Nephron (organoid): Measurements from ENCODE around the gene ADAMTS6.
A peak's percentile ranks its signal among the peaks of the same experiment; 100 is the strongest.

Experiments
- H3K27ac Mint-ChIP-seq, 3 experiments: 2 replicates each; pipeline ENCODE4 v1.8.0; 2020; ENCODE audit warnings: mixed read lengths in 3 of 3, mild to moderate bottlenecking in 2 of 3, moderate library complexity in 1 of 3
- H3K27me3 Mint-ChIP-seq: 2 replicates; pipeline ENCODE4 v1.8.0; 2021; ENCODE audit warnings: low read depth, mild to moderate bottlenecking, moderate library complexity, mixed read lengths
- H3K36me3 Mint-ChIP-seq: 2 replicates; pipeline ENCODE4 v1.8.0; 2020; ENCODE audit warnings: low read depth, mixed read lengths
- H3K4me1 Mint-ChIP-seq: 2 replicates; pipeline ENCODE4 v1.8.0; 2020; ENCODE audit warnings: mixed read lengths
- H3K4me3 Mint-ChIP-seq, 3 experiments: 2 replicates each; pipeline ENCODE4 v1.8.0; 2020; ENCODE audit warnings: mild to moderate bottlenecking in 3 of 3, mixed read lengths in 3 of 3, moderate library complexity in 2 of 3
- H3K9me3 Mint-ChIP-seq: 2 replicates; pipeline ENCODE4 v1.8.0; 2020; ENCODE audit warnings: mixed read lengths
- CTCF ChIP-seq, 3 experiments: fragments of 200-600 bp; sonication (generic); IDR thresholded peaks; one replicate each; pipeline ENCODE4 v1.5.0; 2021; ENCODE audit warnings: antibody characterized with exemption in 3 of 3; ENCODE audit not compliant: unreplicated experiment in 3 of 3

ADAMTS6 gene

GRCh38 chr5:65482736-65483545, 1.2 kb upstream of the ADAMTS6 start:
- H3K27me3 Mint-ChIP-seq, result no peaks in the 10 kb centered on the region

GRCh38 chr5:65482296-65482735, 596 bp upstream of the ADAMTS6 start:
- no peaks in the 10 kb centered on the region for H3K27me3 Mint-ChIP-seq
- peak overlapping the region in 1 of 3 experiments; percentile 95 for H3K27ac Mint-ChIP-seq
- H3K4me1 Mint-ChIP-seq, result peaks cover 16% of the 10 kb centered on the region
- H3K4me3 Mint-ChIP-seq, result no peak overlapping the region
- no peaks in the 10 kb centered on the region for H3K9me3 Mint-ChIP-seq
- TF ChIP-seq CTCF (IDR thresholded peaks at IDR 0.05; ENCODE audit: unreplicated experiment in 3 of 3), result no peak
- H3K36me3 Mint-ChIP-seq, result no peaks in the 10 kb centered on the region

More at GRCh38 chr5:65482736-65483545, 1.2 kb upstream of the ADAMTS6 start:
- Mint-ChIP-seq H3K4me3 (no peak overlapping the region), H3K9me3 (no peaks in the 10 kb centered on the region), H3K4me1 (peaks cover 13% of the 10 kb centered on the region), H3K27ac (peak overlapping the region in 1 of 3 experiments; percentile 95), H3K36me3 (no peaks in the 10 kb centered on the region)
- no peak for TF ChIP-seq CTCF (IDR thresholded peaks at IDR 0.05; ENCODE audit: unreplicated experiment in 3 of 3)

- H3K4me1 Mint-ChIP-seq, result peaks cover 18% of the 10 kb centered on the region
- H3K4me3 Mint-ChIP-seq, result no peak overlapping the region
- no peaks in the 10 kb centered on the region for H3K27me3 Mint-ChIP-seq
- TF ChIP-seq CTCF (IDR thresholded peaks at IDR 0.05; ENCODE audit: unreplicated experiment in 3 of 3), result no peak
- peak overlapping the region in 1 of 3 experiments; percentile 95 for H3K27ac Mint-ChIP-seq
- H3K9me3 Mint-ChIP-seq, result no peaks in the 10 kb centered on the region
- no peaks in the 10 kb centered on the region for H3K36me3 Mint-ChIP-seq
Observed at GRCh38 chr5:65481171-65481581, 544 bp downstream of the ADAMTS6 start.

- no peak for TF ChIP-seq CTCF (IDR thresholded peaks at IDR 0.05; ENCODE audit: unreplicated experiment in 3 of 3)
- Mint-ChIP-seq H3K9me3 (no peaks in the 10 kb centered on the region), H3K27ac (no peak overlapping the region), H3K36me3 (no peaks in the 10 kb centered on the region), H3K4me1 (peaks cover 18% of the 10 kb centered on the region), H3K27me3 (no peaks in the 10 kb centered on the region), H3K4me3 (no peak overlapping the region)
Observed at GRCh38 chr5:65480306-65480865, 1.3 kb downstream of the ADAMTS6 start.

GRCh38 chr5:65479527-65479926, 2.2 kb downstream of the ADAMTS6 start:
- H3K4me3 Mint-ChIP-seq, result no peak overlapping the region
- no peak for TF ChIP-seq CTCF (IDR thresholded peaks at IDR 0.05; ENCODE audit: unreplicated experiment in 3 of 3)
- no peaks in the 10 kb centered on the region for H3K9me3 Mint-ChIP-seq
- no peaks in the 10 kb centered on the region for H3K36me3 Mint-ChIP-seq
- H3K4me1 Mint-ChIP-seq, result peaks cover 18% of the 10 kb centered on the region
- no peaks in the 10 kb centered on the region for H3K27me3 Mint-ChIP-seq
- H3K27ac Mint-ChIP-seq, result no peak overlapping the region
